ENCODE measurements around the gene MELK.
A peak's percentile ranks its signal among the peaks of the same experiment; 100 is the strongest.
"Not testable (repeated sequence)": the region's sequence is repeated elsewhere in the genome, so short reads cannot be mapped to it uniquely, and the experiment has no call there.

The MELK gene

DNA sequence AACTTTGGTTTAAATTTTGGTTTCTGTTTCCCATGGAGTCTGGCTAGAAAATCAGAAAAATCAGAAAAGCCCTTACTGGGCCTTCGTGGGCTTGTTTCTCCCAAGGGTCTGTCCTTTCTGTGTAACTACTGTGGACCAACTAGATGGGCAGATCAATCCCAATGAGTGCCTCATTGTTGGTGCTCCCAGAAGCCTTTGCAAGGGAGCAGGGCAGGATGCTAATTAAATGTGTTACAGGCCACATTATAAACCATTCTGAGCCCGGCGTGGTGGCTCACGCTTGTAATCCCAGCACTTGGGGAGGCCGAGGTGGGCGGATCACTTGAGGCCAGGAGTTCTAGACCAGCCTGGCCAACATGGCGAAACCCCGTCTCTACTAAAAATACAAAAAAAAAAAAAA, 1.4 kb downstream of the MELK start:
- DNase-seq; in situ Hi-C loops (cut with HindIII; ENCODE audit: low pct_ligation_motif_present, low pct_unique_long_range_greater_than_20kb, low sequenced_read_pairs): not testable (repeated sequence)

DNA sequence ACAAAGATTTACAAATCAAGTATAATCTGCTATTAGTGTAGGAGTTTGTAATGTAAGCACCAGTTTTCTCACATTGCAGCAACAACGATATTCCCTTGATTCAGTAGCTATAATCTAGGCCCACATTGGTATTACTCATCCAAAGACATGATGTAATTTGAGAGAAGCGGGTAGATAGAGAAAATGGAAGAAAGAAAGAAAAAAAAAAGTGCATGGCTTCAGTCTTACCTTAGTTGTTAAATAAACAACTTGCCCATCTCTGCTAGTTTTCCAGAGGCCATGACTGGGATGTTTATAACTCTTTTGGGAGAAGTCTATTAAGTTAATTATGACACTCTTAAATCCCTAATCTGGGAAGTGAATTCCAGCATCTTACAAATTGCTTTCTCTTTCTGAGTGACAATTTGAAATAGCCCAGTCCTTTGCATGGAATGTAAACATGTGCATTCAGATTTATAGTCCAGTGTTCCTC, 2.8 kb downstream of the MELK start:
- peak; percentile 49 for DNase-seq
- in situ Hi-C loops (cut with HindIII; ENCODE audit: low pct_ligation_motif_present, low pct_unique_long_range_greater_than_20kb, low sequenced_read_pairs), result no loop called here

DNA sequence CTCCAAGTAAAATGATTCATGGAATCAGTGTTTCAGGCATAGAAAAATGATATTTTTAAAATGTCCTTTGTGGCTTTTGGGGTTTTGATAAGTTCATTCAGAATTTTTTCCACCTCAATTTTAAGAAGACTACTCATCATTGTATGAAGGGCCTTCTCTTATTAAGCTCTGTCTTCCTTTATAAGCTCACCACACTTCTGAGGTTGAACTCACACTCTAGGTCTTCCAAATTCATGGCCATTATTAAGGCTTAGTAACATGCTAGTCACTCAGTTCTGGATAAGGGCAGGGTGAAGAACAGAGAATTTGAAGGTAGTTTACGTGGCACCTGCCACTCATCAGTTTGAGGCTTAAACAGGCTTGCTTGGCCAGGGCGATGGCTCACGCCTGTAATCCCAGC, 4.2 kb downstream of the MELK start:
- DNase-seq, result no peak
- in situ Hi-C loops (cut with HindIII; ENCODE audit: low pct_ligation_motif_present, low pct_unique_long_range_greater_than_20kb, low sequenced_read_pairs), result no loop called here

DNA sequence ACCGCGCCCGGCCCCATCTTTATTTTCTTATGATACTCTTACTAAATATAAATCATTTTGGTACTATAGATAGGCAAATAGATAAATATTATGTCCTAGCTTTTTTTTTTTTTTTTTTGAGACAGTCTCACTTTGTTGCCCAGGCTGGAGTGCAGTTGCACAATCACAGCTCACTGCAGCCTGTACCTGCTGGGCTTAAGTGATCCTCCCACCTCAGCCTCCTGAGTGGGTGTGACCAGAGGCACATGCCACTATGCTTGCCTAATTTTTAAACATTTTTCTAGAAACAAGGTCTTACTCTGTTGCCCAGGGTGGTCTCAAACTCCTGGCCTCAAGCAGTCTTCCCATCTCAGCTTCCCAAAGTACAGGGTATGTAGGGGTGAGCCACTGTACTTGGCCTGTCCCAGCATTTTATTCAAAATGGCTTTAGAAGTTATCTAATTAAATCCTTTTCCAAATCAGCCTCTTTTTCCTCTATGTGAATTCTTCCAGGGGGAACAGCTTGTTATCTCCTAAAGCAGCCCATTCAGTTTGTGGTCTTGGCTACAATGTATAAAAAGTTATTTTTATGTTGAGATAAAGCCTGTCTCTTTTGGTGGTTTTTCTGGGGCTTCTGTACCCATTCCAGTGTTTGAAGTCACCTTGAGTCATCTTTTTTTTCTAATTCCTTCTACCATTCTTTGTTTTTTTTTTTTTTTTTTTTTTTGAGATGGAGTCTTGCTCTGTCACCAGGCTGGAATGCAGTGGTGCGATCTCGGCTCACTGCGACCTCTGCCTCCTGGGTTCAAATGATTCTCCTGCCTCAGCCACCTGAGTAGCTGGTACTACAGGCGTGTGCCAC, 12.1 kb downstream of the MELK start:
- DNase-seq, result peak; percentile 59
- in situ Hi-C loops (cut with HindIII; ENCODE audit: low pct_ligation_motif_present, low pct_unique_long_range_greater_than_20kb, low sequenced_read_pairs), result no loop called here

DNA sequence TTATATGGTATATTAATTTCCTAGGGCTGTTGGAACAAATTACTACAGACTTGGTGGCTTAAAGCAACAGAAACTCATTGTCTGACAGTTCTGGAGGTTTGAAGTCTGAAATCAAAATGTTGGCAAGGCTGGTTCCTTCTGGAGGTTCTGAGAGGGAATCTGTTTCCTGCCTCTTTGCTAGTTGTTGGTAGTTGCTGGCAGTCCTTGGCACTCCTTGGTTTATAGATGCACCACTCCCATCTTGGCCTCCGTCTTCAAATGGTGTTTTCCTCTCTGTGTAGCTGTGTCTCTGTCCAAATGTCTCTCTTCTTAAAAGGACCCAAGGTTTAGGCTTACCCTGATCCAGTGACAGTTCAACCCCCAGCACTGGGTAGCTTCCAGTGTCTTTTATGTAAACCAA, 17.5 kb downstream of the MELK start:
- no peak for DNase-seq

DNA sequence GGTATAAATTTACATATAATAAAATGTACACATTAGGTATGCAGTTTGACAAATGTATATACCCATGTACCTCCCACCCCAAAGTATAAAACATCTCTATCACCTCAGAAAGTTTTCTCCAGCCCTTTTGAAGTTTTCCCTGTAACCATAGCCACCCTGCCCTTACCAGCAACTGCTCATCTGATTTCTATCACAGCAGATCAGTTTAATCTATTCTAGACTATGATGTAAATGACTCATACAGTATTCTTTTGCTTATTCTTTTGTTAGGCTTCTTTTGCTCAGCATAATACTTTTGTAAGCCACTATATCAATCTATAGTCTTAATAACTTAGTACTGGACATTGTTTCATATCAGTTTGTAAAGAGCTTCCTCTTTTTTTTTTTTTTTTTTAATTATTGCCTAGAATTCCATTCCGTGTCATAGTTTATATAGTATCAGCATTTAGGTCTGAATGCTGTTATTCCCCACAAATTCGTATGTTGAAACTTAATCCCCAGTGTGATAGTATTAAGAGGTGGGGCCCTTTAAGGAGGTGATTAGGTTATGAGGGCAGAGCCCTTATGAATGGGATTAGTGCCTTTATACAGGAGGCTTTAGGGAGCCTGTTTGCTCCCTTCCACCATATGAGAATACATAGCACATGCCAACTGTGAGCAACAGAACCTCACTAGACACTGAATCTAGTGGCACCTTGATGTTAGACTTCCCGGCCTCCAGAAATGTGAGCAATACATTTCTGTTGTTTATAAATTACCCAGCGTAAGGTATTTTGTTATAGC, 20.3 kb downstream of the MELK start:
- no peak for DNase-seq
- in situ Hi-C loops (cut with HindIII; ENCODE audit: low pct_ligation_motif_present, low pct_unique_long_range_greater_than_20kb, low sequenced_read_pairs), result no loop called here

More for the DNA sequence above, 17.5 kb downstream of the MELK start:
- in situ Hi-C loops (cut with HindIII; ENCODE audit: low pct_ligation_motif_present, low pct_unique_long_range_greater_than_20kb, low sequenced_read_pairs), result no loop called here

DNA sequence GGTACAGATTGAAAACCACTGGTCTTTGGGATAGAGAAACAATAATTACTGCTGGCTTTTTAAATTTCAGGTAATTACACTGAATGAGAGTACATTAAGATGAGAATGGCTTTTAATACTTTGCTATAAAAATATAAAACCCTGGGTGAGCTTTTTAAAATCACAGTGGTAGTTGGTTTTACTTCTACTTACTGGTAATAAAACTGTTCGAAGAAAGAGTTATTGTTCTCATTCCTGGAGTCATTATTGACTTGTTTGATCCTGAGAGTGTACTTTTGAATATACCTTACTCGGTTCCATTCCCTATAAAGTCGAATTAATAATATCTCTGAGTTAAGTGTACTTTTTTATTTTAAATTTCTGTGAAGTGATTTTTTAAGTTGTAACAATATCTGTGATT, 21.5 kb downstream of the MELK start:
- DNase-seq, result no peak
- in situ Hi-C loops (cut with HindIII; ENCODE audit: low pct_ligation_motif_present, low pct_unique_long_range_greater_than_20kb, low sequenced_read_pairs), result no loop called here

DNA sequence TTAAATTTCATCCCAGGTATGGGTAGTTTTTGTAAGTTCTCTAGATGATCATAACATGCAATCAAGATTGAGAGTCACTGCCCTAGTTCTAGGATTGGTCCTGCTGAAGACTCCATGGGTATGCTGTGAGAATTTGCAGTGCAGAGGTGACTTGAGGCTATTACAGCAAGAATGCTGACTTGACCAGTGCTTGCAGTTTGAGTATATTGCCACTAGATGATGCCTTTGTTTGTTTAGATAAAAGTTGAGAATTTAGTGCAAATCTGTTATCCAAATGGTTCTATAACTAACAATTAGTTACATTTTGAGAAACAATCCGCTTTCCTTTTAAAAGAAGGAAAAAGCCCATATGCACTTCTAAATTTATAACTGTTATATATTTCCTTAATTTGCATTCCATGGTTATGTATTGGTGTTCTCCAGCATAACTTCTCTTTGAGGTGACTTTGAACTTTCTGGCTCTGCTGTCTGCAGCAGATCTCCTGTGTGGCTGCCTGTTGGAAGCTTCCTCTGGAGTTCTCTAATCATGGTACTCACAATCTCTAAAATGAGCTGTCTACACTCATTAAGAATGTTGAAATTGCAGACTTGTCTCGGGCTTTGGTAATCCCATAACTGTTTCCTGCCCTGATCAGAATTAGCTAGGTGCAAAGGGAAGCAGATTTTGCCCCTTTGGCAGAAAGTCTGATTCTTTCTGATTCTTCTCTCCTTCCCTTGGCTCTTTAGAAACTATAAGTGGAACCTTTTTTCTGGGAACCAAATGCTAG, 24.9 kb downstream of the MELK start:
- in situ Hi-C loops (cut with HindIII; ENCODE audit: low pct_ligation_motif_present, low pct_unique_long_range_greater_than_20kb, low sequenced_read_pairs), result no loop called here
- peak; percentile 56 for DNase-seq

DNA sequence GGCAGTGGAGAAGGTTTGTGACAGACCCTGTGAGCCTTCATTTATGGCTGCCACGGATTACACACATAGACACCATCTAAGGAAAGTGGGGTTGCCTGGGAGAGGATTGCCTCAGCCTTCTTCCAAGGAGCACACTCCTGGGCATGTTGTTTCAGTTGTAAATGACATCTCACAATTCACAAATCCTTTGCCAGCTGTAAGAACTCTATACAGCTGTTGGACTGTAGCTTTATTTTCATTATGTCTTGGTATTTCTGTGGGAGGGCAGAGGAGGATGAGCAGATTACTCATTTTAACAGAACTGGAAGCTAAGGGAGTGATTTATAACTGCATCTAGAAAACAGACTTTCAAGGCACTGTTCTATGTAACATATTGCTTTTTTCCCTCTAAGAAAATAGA, 25.6 kb downstream of the MELK start:
- DNase-seq, result no peak

DNA sequence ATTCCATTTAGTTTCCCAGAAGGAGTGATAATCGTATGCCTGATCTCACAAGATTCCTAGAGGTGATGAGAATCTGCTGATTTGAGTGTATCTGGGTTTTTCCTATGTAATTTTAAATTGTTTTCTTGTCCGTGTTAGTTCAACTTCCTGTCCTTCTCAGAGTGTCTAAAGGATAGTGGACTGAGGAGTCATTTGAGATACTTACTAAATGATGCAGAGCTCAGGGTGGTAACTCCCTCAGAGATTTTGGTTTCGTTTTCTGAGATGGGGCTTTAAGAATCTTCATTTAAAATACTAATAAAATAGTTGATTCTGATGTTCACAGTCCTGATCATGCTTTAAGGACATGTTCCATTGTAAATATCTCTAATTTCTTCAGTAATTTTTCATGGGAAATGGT, 30.3 kb downstream of the MELK start:
- DNase-seq, result no peak
- in situ Hi-C loops (cut with HindIII; ENCODE audit: low pct_ligation_motif_present, low pct_unique_long_range_greater_than_20kb, low sequenced_read_pairs), result no loop called here

More for the DNA sequence above, 25.6 kb downstream of the MELK start:
- in situ Hi-C loops (cut with HindIII; ENCODE audit: low pct_ligation_motif_present, low pct_unique_long_range_greater_than_20kb, low sequenced_read_pairs), result no loop called here

DNA sequence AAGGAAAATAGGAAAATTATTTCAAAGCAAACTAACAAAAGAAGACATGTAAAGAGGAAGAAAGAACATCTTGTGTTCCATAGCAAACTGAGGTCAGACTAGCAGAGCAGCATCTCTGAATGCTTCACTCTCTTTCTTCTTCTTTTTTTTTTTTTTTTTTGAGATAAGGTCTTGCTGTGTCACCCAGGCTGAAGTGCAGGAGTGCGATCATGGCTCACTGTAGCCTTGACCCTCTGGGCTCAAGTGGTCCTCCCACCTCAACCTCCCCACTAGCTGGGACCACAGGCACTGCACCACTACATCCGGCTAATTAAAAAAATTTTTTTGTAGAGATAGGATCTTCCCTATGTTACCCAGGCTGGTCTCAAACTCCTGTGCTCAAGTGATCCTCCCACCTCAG, 36.6 kb downstream of the MELK start:
- in situ Hi-C loops (cut with HindIII; ENCODE audit: low pct_ligation_motif_present, low pct_unique_long_range_greater_than_20kb, low sequenced_read_pairs), result no loop called here

DNA sequence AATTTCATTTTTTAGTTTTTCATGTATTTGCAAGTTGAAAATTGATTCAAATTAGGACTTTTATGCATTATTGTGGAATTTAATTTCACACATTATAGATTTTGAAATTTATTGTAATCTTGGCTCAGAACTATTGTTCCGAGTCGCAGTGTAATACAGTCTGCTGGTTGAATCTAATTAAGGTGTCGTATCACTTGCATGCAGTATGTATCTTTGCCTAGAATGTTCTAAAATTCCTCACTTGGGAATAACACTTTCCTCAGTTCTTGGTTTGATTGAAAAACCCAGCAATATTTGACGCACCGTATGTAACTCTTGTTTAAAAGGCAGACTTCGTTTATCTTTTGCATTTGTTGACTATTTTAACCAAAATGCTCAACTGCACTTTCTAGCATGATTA, 49.4 kb downstream of the MELK start:
- no peak for DNase-seq
- in situ Hi-C loops (cut with HindIII; ENCODE audit: low pct_ligation_motif_present, low pct_unique_long_range_greater_than_20kb, low sequenced_read_pairs), result no loop called here

More for the DNA sequence above, 36.6 kb downstream of the MELK start:
- DNase-seq, result no peak

DNA sequence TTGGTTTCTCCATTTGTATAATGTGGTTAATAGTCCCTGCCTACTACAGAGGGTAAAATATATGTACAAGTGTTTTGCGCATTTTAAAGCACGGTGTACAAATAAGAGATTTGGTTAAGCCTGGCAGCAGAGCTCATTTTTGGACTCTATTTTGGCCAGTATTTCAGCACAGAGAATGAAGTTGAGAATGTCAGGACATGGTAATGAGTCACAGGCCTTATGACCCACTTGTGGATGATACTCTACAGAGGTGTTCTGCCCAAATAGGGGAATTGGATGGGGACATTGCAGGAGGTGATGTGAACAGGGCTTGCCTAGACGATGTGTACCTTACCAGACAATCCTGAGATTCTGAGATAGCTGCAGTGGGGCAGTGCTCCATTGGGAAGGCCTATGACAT, 50.6 kb downstream of the MELK start:
- DNase-seq, result no peak
- in situ Hi-C loops (cut with HindIII; ENCODE audit: low pct_ligation_motif_present, low pct_unique_long_range_greater_than_20kb, low sequenced_read_pairs), result no loop called here

DNA sequence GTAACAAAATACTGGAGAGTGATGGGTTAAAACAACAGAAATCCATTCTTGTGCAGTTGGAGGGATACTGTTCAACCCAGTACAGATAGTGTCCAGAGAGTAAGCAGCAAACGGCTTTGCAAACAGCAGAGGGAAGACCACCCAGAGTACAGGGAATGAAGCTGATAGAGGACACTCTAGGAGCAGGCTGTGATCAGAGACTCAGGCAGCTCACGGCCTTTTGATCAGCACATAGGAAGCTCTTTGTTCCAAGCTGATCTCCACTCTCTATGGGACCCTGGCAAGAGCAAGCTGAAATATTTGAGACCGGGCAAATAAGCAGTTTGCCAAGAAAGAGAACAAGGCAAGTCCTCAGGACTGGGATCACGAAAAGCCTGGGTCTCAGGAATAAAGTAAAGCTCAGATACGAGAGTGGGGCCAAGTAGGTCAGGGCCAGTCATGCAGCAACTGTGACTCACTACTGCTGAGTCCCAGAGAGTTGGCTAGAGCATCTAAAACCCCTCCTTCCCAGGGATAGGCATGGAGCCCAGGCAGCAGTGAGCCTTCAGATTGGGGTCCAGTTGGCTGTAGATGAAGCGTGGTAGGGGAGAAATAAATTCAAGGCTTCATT, 52.4 kb downstream of the MELK start:
- DNase-seq, result peak; percentile 76
- in situ Hi-C loops (cut with HindIII; ENCODE audit: low pct_ligation_motif_present, low pct_unique_long_range_greater_than_20kb, low sequenced_read_pairs), result no loop called here

DNA sequence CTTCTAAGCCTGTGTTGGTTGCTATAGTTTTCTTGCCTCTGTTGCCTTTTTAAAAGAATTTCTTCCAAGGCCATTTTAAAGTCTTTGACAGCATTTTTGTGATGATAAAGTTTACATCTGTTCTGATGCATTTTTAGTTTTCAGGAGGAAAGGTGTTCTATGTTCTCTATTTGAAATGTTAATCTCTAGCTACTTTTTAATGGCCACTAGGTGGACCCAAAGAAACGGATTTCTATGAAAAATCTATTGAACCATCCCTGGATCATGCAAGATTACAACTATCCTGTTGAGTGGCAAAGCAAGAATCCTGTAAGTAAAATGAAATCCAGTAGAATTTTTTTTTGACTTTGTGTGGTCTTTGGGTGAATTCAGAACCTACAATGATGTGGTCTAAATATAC, 60.2 kb downstream of the MELK start:
- in situ Hi-C loops (cut with HindIII; ENCODE audit: low pct_ligation_motif_present, low pct_unique_long_range_greater_than_20kb, low sequenced_read_pairs), result no loop called here
- peak; percentile 29 for DNase-seq

DNA sequence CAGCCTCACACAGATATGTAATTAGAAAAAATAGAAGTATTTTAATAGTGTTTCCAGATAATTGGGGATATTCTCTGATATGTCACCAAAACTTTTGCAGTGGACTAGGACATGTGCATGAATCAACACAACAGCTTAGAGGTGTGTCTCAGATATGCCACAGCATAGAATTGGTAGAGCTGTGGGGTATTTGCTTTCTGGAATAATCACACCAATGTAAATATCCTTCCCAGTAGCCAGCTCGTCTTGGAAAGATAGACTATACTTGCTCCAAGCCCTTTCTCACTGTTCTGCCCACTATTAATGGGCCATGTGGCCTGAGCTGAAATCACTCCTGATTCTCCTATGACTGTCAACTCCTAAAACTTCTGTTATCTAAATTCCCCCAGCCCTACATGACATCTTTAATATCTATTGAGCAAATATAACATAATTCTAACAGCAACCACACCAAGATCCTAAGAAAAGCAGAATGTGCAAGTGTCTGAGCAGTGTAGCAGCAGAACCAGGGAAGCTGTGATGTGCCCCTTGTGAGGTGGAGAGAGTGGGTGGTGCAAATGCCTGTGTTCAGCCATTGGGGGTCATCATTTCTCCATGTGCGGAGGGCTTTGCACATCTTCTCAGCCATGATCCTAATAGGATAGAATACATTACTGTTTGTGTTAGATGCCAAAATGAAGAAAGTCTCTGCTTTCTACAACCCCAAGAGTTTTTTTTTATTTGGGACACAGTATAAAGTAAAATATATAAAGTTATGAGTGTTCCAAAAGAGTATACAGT, 65.0 kb downstream of the MELK start:
- in situ Hi-C loops (cut with HindIII; ENCODE audit: low pct_ligation_motif_present, low pct_unique_long_range_greater_than_20kb, low sequenced_read_pairs), result no loop called here
- no peak for DNase-seq

DNA sequence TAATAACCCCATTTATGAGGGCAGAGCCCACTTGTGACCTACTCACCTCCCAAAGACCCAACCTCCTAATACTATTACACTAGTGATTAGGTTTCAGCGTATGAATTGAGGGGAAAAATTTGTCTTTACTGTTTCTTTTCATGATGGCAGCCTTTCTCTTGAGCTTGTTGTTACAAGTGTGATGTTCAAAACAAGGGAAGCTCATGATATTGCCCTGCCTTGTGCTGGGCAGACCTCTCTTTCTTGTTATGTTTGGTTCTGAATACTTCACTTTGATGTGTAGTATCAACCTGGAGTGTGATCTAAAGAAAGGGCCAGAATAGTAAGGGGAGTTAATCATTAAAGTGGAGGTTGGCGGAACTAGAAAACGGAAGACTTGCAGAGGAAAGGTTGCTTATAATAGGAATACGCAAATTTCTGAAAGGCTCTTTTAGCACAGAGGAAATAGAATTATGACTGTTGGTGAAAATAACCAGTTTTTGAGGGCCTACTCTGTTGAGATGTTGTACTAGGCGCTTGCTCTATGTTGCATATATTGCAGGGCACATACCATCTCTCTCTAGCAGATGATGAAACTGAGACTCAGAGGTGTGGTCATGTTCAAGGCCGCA, 68.2 kb downstream of the MELK start:
- in situ Hi-C loops (cut with HindIII; ENCODE audit: low pct_ligation_motif_present, low pct_unique_long_range_greater_than_20kb, low sequenced_read_pairs), result no loop called here
- DNase-seq, result no peak

DNA sequence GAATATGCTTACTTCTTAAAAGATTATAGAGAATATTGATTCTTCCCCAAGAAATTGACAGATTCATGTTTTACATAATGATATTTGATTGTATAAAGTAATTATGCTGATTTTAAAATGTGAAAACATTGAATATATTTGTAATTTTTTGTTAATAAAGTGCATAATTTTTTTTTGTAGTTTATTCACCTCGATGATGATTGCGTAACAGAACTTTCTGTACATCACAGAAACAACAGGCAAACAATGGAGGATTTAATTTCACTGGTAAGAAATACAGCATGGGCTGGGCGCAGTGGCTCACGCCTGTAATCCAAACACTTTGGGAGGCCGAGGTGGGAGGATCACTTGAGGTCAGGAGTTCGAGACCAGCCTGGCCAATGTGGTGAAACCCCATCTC, 70.1 kb downstream of the MELK start:
- DNase-seq, result no peak
- in situ Hi-C loops (cut with HindIII; ENCODE audit: low pct_ligation_motif_present, low pct_unique_long_range_greater_than_20kb, low sequenced_read_pairs), result no loop called here
